Activated naive CD8-positive, alpha-beta T cell treated with anti-CD3 and anti-CD28 coated beads, Interleukin-2, amount 10 ng/mL, durations not matched to agents 7 days and 5 days (primary cell): Measurements from ENCODE around the gene CTTN. TPM values are rescaled to one million over a fixed set of nuclear protein-coding genes. Genes with fewer than 3 reads are reported as not detected.
"Not testable (repeated sequence)": the region's sequence is repeated elsewhere in the genome, so short reads cannot be mapped to it uniquely, and the experiment has no call there.

ENCODE experiments used
- ATAC-seq: fragments of 150-1000 bp; cut with Tn5 transposase; one replicate; pipeline ENCODE4 v1.10.0; 2021; ENCODE audit warnings: low read depth, moderate library complexity
- POLR2A ChIA-PET: fragments of 350-600 bp; sonication (Branson Sonifier 250); formaldehyde crosslinking; loops from one replicate; lab custom pipeline; 2021; ENCODE audit warnings: antibody characterized with exemption; lab: Charles Lee
- DNase-seq: peaks from one replicate; pipeline ENCODE4 v3.0.0; 2021
- H3K27ac Mint-ChIP-seq: one replicate; pipeline ENCODE4 v1.8.0; 2022; ENCODE audit warnings: mild to moderate bottlenecking, mixed read lengths
- H3K27me3 Mint-ChIP-seq: one replicate; pipeline ENCODE4 v1.8.0; 2022; ENCODE audit warnings: mild to moderate bottlenecking, moderate library complexity, mixed read lengths
- H3K36me3 Mint-ChIP-seq: one replicate; pipeline ENCODE4 v1.8.0; 2021; ENCODE audit warnings: mild to moderate bottlenecking, mixed read lengths
- H3K4me1 Mint-ChIP-seq: one replicate; pipeline ENCODE4 v1.8.0; 2021; ENCODE audit warnings: mixed read lengths
- H3K4me3 Mint-ChIP-seq: one replicate; pipeline ENCODE4 v1.8.0; 2022; ENCODE audit warnings: mild to moderate bottlenecking, moderate library complexity, mixed read lengths
- H3K9me3 Mint-ChIP-seq: one replicate; pipeline ENCODE4 v1.8.0; 2021; ENCODE audit warnings: mixed read lengths
- total RNA-seq, 2 experiments: library from RNA; stranded (reverse); gene quantifications; one replicate each; pipeline ENCODE4 v1.2.3, GENCODE V29; 2021

Gene CTTN
- total RNA-seq, 2 experiments from 2014 or later = 0.14 to 0.61 TPM

- Mint-ChIP-seq H3K9me3 (no peaks in the 10 kb centered on the region), H3K27ac (no peak overlapping the region), H3K4me3 (no peak overlapping the region), H3K27me3 (peaks cover 8% of the 10 kb centered on the region), H3K36me3 (no peaks in the 10 kb centered on the region), H3K4me1 (no peaks in the 10 kb centered on the region)
- POLR2A ChIA-PET = no interaction called here
- ATAC-seq (no peak), DNase-seq (no peak)
Observed at GRCh38 chr11:70437111-70437784, 38.9 kb downstream of the CTTN start.

GRCh38 chr11:70440206-70440605, 41.9 kb downstream of the CTTN start:
- Mint-ChIP-seq H3K9me3 (no peaks in the 10 kb centered on the region), H3K27ac (no peak overlapping the region), H3K4me3 (no peak overlapping the region), H3K36me3 (no peaks in the 10 kb centered on the region), H3K4me1 (no peaks in the 10 kb centered on the region), H3K27me3 (peaks cover 9% of the 10 kb centered on the region)
- POLR2A ChIA-PET = no interaction called here
- ATAC-seq (no peak), DNase-seq (no peak)

GRCh38 chr11:70443773-70444030, 45.4 kb downstream of the CTTN start:
- Mint-ChIP-seq H3K27ac (no peak overlapping the region), H3K4me1 (no peaks in the 10 kb centered on the region), H3K36me3 (peaks cover under 1% of the 10 kb centered on the region), H3K9me3 (peaks cover 9% of the 10 kb centered on the region), H3K27me3 (peaks cover 17% of the 10 kb centered on the region), H3K4me3 (no peak overlapping the region)
- no peak for ATAC-seq
- DNase-seq = no peak
- POLR2A ChIA-PET = no interaction called here

GRCh38 chr11:70445091-70445490, 46.8 kb downstream of the CTTN start:
- ATAC-seq (no peak), DNase-seq (no peak)
- no peak overlapping the region for H3K27ac Mint-ChIP-seq
- no peaks in the 10 kb centered on the region for H3K4me1 Mint-ChIP-seq
- H3K4me3 Mint-ChIP-seq = no peak overlapping the region
- H3K27me3 Mint-ChIP-seq = peaks cover 12% of the 10 kb centered on the region
- POLR2A ChIA-PET = no interaction called here
- peaks cover 20% of the 10 kb centered on the region for H3K9me3 Mint-ChIP-seq
- H3K36me3 Mint-ChIP-seq = peaks cover 3% of the 10 kb centered on the region

- peaks cover 10% of the 10 kb centered on the region for H3K27me3 Mint-ChIP-seq
- POLR2A ChIA-PET = no interaction called here
- H3K4me1 Mint-ChIP-seq = no peaks in the 10 kb centered on the region
- H3K9me3 Mint-ChIP-seq = peaks cover 25% of the 10 kb centered on the region
- peaks cover 3% of the 10 kb centered on the region for H3K36me3 Mint-ChIP-seq
- H3K4me3 Mint-ChIP-seq = no peak overlapping the region
- no peak overlapping the region for H3K27ac Mint-ChIP-seq
- DNase-seq (no peak), ATAC-seq (no peak)
Observed at GRCh38 chr11:70445605-70446004, 47.3 kb downstream of the CTTN start.

GRCh38 chr11:70448983-70449567, 50.7 kb downstream of the CTTN start:
- Mint-ChIP-seq H3K27ac (no peak overlapping the region), H3K27me3 (peaks cover 8% of the 10 kb centered on the region), H3K9me3 (peaks cover 25% of the 10 kb centered on the region), H3K4me3 (no peak overlapping the region), H3K36me3 (peaks cover 3% of the 10 kb centered on the region), H3K4me1 (no peaks in the 10 kb centered on the region)
- POLR2A ChIA-PET = no interaction called here
- DNase-seq = no peak
- ATAC-seq = no peak

- POLR2A ChIA-PET = no interaction called here
- H3K36me3 Mint-ChIP-seq = no peaks in the 10 kb centered on the region
- ATAC-seq (no peak), DNase-seq (no peak)
- H3K4me1 Mint-ChIP-seq = no peaks in the 10 kb centered on the region
- peaks cover 13% of the 10 kb centered on the region for H3K9me3 Mint-ChIP-seq
- H3K27ac Mint-ChIP-seq = no peak overlapping the region
- no peak overlapping the region for H3K4me3 Mint-ChIP-seq
- H3K27me3 Mint-ChIP-seq = peaks cover 4% of the 10 kb centered on the region
Observed at GRCh38 chr11:70454197-70454767, 56.0 kb downstream of the CTTN start.

GRCh38 chr11:70454811-70455210, 56.5 kb downstream of the CTTN start:
- ATAC-seq, H3K4me3 Mint-ChIP-seq, DNase-seq, POLR2A ChIA-PET, H3K27me3 Mint-ChIP-seq, H3K36me3 Mint-ChIP-seq, H3K9me3 Mint-ChIP-seq, H3K27ac Mint-ChIP-seq, H3K4me1 Mint-ChIP-seq: not testable (repeated sequence)

GRCh38 chr11:70455354-70455753, 57.0 kb downstream of the CTTN start:
- ATAC-seq = no peak
- Mint-ChIP-seq H3K27ac (no peak overlapping the region), H3K4me1 (no peaks in the 10 kb centered on the region), H3K9me3 (peaks cover 2% of the 10 kb centered on the region), H3K27me3 (peaks cover 4% of the 10 kb centered on the region), H3K36me3 (no peaks in the 10 kb centered on the region), H3K4me3 (no peak overlapping the region)
- POLR2A ChIA-PET = no interaction called here
- DNase-seq = no peak

GRCh38 chr11:70456921-70457532, 58.7 kb downstream of the CTTN start:
- no peak overlapping the region for H3K27ac Mint-ChIP-seq
- no peak overlapping the region for H3K4me3 Mint-ChIP-seq
- no peak for DNase-seq
- H3K4me1 Mint-ChIP-seq = no peaks in the 10 kb centered on the region
- H3K27me3 Mint-ChIP-seq = peaks cover 4% of the 10 kb centered on the region
- no peak for ATAC-seq
- no peaks in the 10 kb centered on the region for H3K36me3 Mint-ChIP-seq
- POLR2A ChIA-PET = no interaction called here
- H3K9me3 Mint-ChIP-seq = no peaks in the 10 kb centered on the region

- H3K4me1 Mint-ChIP-seq = no peaks in the 10 kb centered on the region
- ATAC-seq (no peak), DNase-seq (no peak)
- H3K27ac Mint-ChIP-seq = no peak overlapping the region
- POLR2A ChIA-PET = no interaction called here
- H3K36me3 Mint-ChIP-seq = no peaks in the 10 kb centered on the region
- H3K9me3 Mint-ChIP-seq = no peaks in the 10 kb centered on the region
- peaks cover 4% of the 10 kb centered on the region for H3K27me3 Mint-ChIP-seq
- H3K4me3 Mint-ChIP-seq = no peak overlapping the region
Observed at GRCh38 chr11:70458736-70459135, 60.4 kb downstream of the CTTN start.

- H3K36me3 Mint-ChIP-seq = no peaks in the 10 kb centered on the region
- peaks cover 4% of the 10 kb centered on the region for H3K27me3 Mint-ChIP-seq
- DNase-seq (no peak), ATAC-seq (no peak)
- H3K27ac Mint-ChIP-seq = no peak overlapping the region
- no peaks in the 10 kb centered on the region for H3K9me3 Mint-ChIP-seq
- H3K4me1 Mint-ChIP-seq = peaks cover under 1% of the 10 kb centered on the region
- H3K4me3 Mint-ChIP-seq = no peak overlapping the region
- POLR2A ChIA-PET = no interaction called here
Observed at GRCh38 chr11:70460111-70460510, 61.8 kb downstream of the CTTN start.

- no peak for ATAC-seq
- H3K4me1 Mint-ChIP-seq = peaks cover 2% of the 10 kb centered on the region
Observed at GRCh38 chr11:70460964-70461363, 62.6 kb downstream of the CTTN start.

More at GRCh38 chr11:70460964-70461363, 62.6 kb downstream of the CTTN start:
- Mint-ChIP-seq H3K9me3 (no peaks in the 10 kb centered on the region), H3K36me3 (no peaks in the 10 kb centered on the region), H3K4me3 (no peak overlapping the region), H3K27me3 (peaks cover 6% of the 10 kb centered on the region), H3K27ac (no peak overlapping the region)
- no peak for DNase-seq
- POLR2A ChIA-PET = no interaction called here
